IMR-90 (cell line): ENCODE measurements around the gene DSCAML1. TPM values are rescaled to one million over a fixed set of nuclear protein-coding genes. Genes with fewer than 3 reads are reported as not detected.

Source experiments
- ATAC-seq: fragments of 200-7000 bp; cut with Tn5 transposase; 2 replicates; pipeline ENCODE4 v1.9.1; 2020; ENCODE audit warnings: low read depth, mild to moderate bottlenecking, moderate library complexity
- BruUV-seq: library from RNA; stranded (reverse); fragments of 400-500 nt; replicated peaks from 2 replicates; lab custom pipeline; 2021; lab: Mats Ljungman, UMichigan
- CTCF ChIA-PET: fragments of 300-600 bp; formaldehyde crosslinking; extraction: SDS; loops from one replicate; lab custom pipeline; 2021; ENCODE audit warnings: antibody characterized with exemption; lab: Yijun Ruan, JAX
- POLR2A ChIA-PET: fragments of 300-600 bp; sonication (Branson Sonifier 250); formaldehyde crosslinking; loops from one replicate; lab custom pipeline; 2022; ENCODE audit warnings: antibody characterized with exemption; ENCODE audit not compliant: unreplicated experiment; lab: Charles Lee
- DNase-seq: peaks from one replicate; pipeline ENCODE4 v3.0.0; 2013
- H2AFZ ChIP-seq: replicated peaks from 2 replicates; pipeline ENCODE3; 2013; ENCODE audit warnings: low read length, mild to moderate bottlenecking; ENCODE audit not compliant: poor library complexity
- H2AK5ac ChIP-seq: 2 replicates; pipeline ENCODE4 v1.6.1; 2013; ENCODE audit warnings: low read depth, low read length, inconsistent platforms
- H2AK9ac ChIP-seq: replicated peaks from 2 replicates; pipeline ENCODE3; 2013; ENCODE audit warnings: mild to moderate bottlenecking, low read depth, low read length, moderate library complexity; ENCODE audit not compliant: poor library complexity
- H2BK120ac ChIP-seq: 2 replicates; pipeline ENCODE4 v1.6.1; 2013; ENCODE audit warnings: low read depth, low read length, inconsistent platforms
- H2BK15ac ChIP-seq: 3 replicates; pipeline ENCODE4 v1.6.1; 2013; ENCODE audit warnings: low read depth, low read length, inconsistent platforms
- H2BK20ac ChIP-seq: 2 replicates; pipeline ENCODE4 v1.6.1; 2013; ENCODE audit warnings: low read depth, mild to moderate bottlenecking, inconsistent platforms, low read length, moderate library complexity
- H2BK5ac ChIP-seq: 2 replicates; pipeline ENCODE4 v1.6.1; 2013; ENCODE audit warnings: mild to moderate bottlenecking, low read depth, low read length, inconsistent platforms; ENCODE audit not compliant: poor library complexity, severe bottlenecking
- H3K14ac ChIP-seq: replicated peaks from 2 replicates; pipeline ENCODE4 v1.6.1; 2013; ENCODE audit warnings: low read depth, low read length, inconsistent platforms
- H3K18ac ChIP-seq: 2 replicates; pipeline ENCODE4 v1.6.1; 2013; ENCODE audit warnings: low read depth, low read length, control low read depth
- H3K23ac ChIP-seq: 2 replicates; pipeline ENCODE4 v1.6.1; 2013; ENCODE audit warnings: low read depth, low read length, inconsistent platforms
- H3K27ac ChIP-seq: 2 replicates; pipeline ENCODE4 v1.5.1; 2013; ENCODE audit warnings: mild to moderate bottlenecking, control low read depth, low read length; ENCODE audit not compliant: insufficient read depth
- H3K27me3 ChIP-seq: 2 replicates; pipeline ENCODE4 v1.6.1; 2013; ENCODE audit warnings: low read length; ENCODE audit not compliant: control insufficient read depth, insufficient read depth
- H3K36me3 ChIP-seq: 2 replicates; pipeline ENCODE4 v1.6.1; 2013; ENCODE audit warnings: low read length, mixed read lengths; ENCODE audit not compliant: control insufficient read depth, insufficient read depth
- H3K4ac ChIP-seq: 2 replicates; pipeline ENCODE4 v1.6.1; 2013; ENCODE audit warnings: low read depth, low read length, inconsistent platforms
- H3K4me1 ChIP-seq: 2 replicates; pipeline ENCODE4 v1.6.1; 2013; ENCODE audit warnings: low read length, mixed read lengths; ENCODE audit not compliant: control insufficient read depth, insufficient read depth
- H3K4me2 ChIP-seq: 2 replicates; pipeline ENCODE4 v1.6.1; 2013; ENCODE audit warnings: low read depth, mild to moderate bottlenecking, control low read depth, low read length, moderate library complexity
- H3K4me3 ChIP-seq: 2 replicates; pipeline ENCODE4 v1.5.1; 2013; ENCODE audit warnings: low read depth, mild to moderate bottlenecking, control low read depth, low read length, moderate library complexity; ENCODE audit not compliant: insufficient read depth
- H3K56ac ChIP-seq: 2 replicates; pipeline ENCODE4 v1.6.1; 2013; ENCODE audit warnings: low read length, inconsistent platforms; ENCODE audit not compliant: insufficient read depth; ENCODE audit errors: extremely low read depth
- H3K79me1 ChIP-seq, 2 experiments: 2 replicates each; pipeline ENCODE4 v1.6.1; 2013; ENCODE audit warnings: low read length in 2 of 2, inconsistent platforms in 1 of 2, low read depth in 1 of 2
- H3K9ac ChIP-seq: 2 replicates; pipeline ENCODE4 v1.6.1; 2013; ENCODE audit warnings: low read depth, low read length, control low read depth
- H3K9me1 ChIP-seq: 2 replicates; pipeline ENCODE4 v1.6.1; 2013; ENCODE audit warnings: low read length, inconsistent platforms; ENCODE audit not compliant: insufficient read depth
- H3K9me3 ChIP-seq: 2 replicates; pipeline ENCODE4 v1.6.1; 2013; ENCODE audit warnings: low read length; ENCODE audit not compliant: control insufficient read depth, insufficient read depth
- H4K20me1 ChIP-seq: 2 replicates; pipeline ENCODE4 v1.6.1; 2013; ENCODE audit warnings: low read length, inconsistent platforms; ENCODE audit not compliant: insufficient read depth
- H4K5ac ChIP-seq: 2 replicates; pipeline ENCODE4 v1.6.1; 2013; ENCODE audit warnings: mild to moderate bottlenecking, low read depth, low read length, control low read depth
- H4K8ac ChIP-seq, 2 experiments: 2 replicates each; pipeline ENCODE4 v1.6.1; 2013; ENCODE audit warnings: low read depth in 2 of 2, low read length in 2 of 2, control low read depth in 1 of 2, inconsistent platforms in 1 of 2
- H4K91ac ChIP-seq: 2 replicates; pipeline ENCODE4 v1.6.1; 2013; ENCODE audit warnings: low read depth, low read length, inconsistent platforms; ENCODE audit not compliant: insufficient read depth
- BHLHE40 ChIP-seq: fragments of 150-350 bp; IDR thresholded peaks from 2 replicates; pipeline ENCODE4 v1.6.1; 2016; ENCODE audit warnings: mild to moderate bottlenecking, low read depth, low read length
- CEBPB ChIP-seq: IDR thresholded peaks from 2 replicates; pipeline ENCODE4 v1.6.1; 2012; ENCODE audit warnings: low read depth, low read length, improper control_type of control experiment
- CHD1 ChIP-seq: IDR thresholded peaks from 2 replicates; pipeline ENCODE4 v1.6.1; 2012; ENCODE audit warnings: low read depth, low read length, improper control_type of control experiment
- FOS ChIP-seq: fragments of 150-350 bp; IDR thresholded peaks from 2 replicates; pipeline ENCODE4 v1.6.1; 2016; ENCODE audit warnings: low read depth, low read length
- MAFK ChIP-seq: IDR thresholded peaks from 2 replicates; pipeline ENCODE4 v1.6.1; 2012; ENCODE audit warnings: low read depth, low read length, improper control_type of control experiment
- MAZ ChIP-seq: IDR thresholded peaks from 2 replicates; pipeline ENCODE4 v1.6.1; 2012; ENCODE audit warnings: low read depth, mild to moderate bottlenecking, low read length, improper control_type of control experiment, moderate library complexity, borderline replicate concordance
- MXI1 ChIP-seq: IDR thresholded peaks from 2 replicates; pipeline ENCODE4 v1.6.1; 2012; ENCODE audit warnings: low read depth, mild to moderate bottlenecking, low read length, moderate library complexity, borderline replicate concordance
- POLR2A ChIP-seq: IDR thresholded peaks from 2 replicates; pipeline ENCODE4 v1.6.1; 2012; ENCODE audit warnings: mild to moderate bottlenecking, low read depth, low read length
- RAD21 ChIP-seq: IDR thresholded peaks from 2 replicates; pipeline ENCODE4 v1.6.1; 2012; ENCODE audit warnings: low read length, improper control_type of control experiment
- RCOR1 ChIP-seq: IDR thresholded peaks from 2 replicates; pipeline ENCODE4 v1.6.1; 2012; ENCODE audit warnings: mild to moderate bottlenecking, low read length, improper control_type of control experiment; ENCODE audit not compliant: insufficient replicate concordance
- RFX5 ChIP-seq: IDR thresholded peaks from 2 replicates; pipeline ENCODE4 v1.8.0; 2012; ENCODE audit warnings: low read depth, mild to moderate bottlenecking, low read length, moderate library complexity
- SMC3 ChIP-seq: fragments of 150-350 bp; IDR thresholded peaks from 2 replicates; pipeline ENCODE4 v1.6.1; 2016; ENCODE audit warnings: low read depth, mild to moderate bottlenecking, antibody characterized with exemption, low read length, moderate library complexity
- WGBS, 2 experiments: methylation state at CpG; one replicate each; pipeline versions ENCODE4 v1.1.5 to v1.1.7; 2013; ENCODE audit warnings: missing lambda C conversion rate in 2 of 2; ENCODE audit not compliant: insufficient read length in 1 of 2; ENCODE audit errors: extremely low coverage in 2 of 2; 5-methylcytosine and 5-hydroxymethylcytosine counted together
- dilution Hi-C: fragments of 300-500 bp; cut with HindIII; formaldehyde crosslinking; loops from one replicate; pipeline ENCODE4 v1.14.3; 2018; ENCODE audit warnings: low sequenced_read_pairs; ENCODE audit not compliant: unreplicated experiment
- in situ Hi-C: fragments of 300-500 bp; cut with MboI; formaldehyde crosslinking; loops from 3 replicates; pipeline ENCODE4 v1.14.3; 2019; ENCODE audit warnings: low sequenced_read_pairs, inconsistent platforms, mixed read lengths
- intact Hi-C: fragments of 100-400 bp; cut with micrococcal nuclease; formaldehyde crosslinking; loops from 2 replicates; pipeline ENCODE4 v1.10.0; 2022
- polyA plus RNA-seq, 3 experiments: library from polyadenylated mRNA; depleted of rRNA; stranded (reverse); fragments of >200 nt; gene quantifications; 2 replicates each; pipeline ENCODE4 v1.2.3, GENCODE V29; 2012; ENCODE audit warnings: low replicate concordance in 1 of 3
- total RNA-seq: library from RNA; depleted of rRNA; stranded (reverse); fragments of >200 nt; gene quantifications from 2 replicates; pipeline ENCODE4 v1.2.3, GENCODE V29; 2012
- TF ChIP-seq, protein P1 (sequence below): fragments of 150-350 bp; IDR thresholded peaks from 2 replicates; pipeline ENCODE4 v1.6.1; 2017; ENCODE audit warnings: mild to moderate bottlenecking, antibody characterized with exemption, low read length, low read depth
- TF ChIP-seq, protein P2 (sequence below): conservative IDR thresholded peaks from 2 replicates; pipeline ENCODE4 v1.5.1; 2012; ENCODE audit warnings: mild to moderate bottlenecking, low read depth, low read length, improper control_type of control experiment
- TF ChIP-seq, protein P3 (sequence below): fragments of 150-350 bp; IDR thresholded peaks from 2 replicates; pipeline ENCODE4 v1.6.1; 2016; ENCODE audit warnings: low read depth, mild to moderate bottlenecking, low read length, moderate library complexity, borderline replicate concordance

DSCAML1 gene
- total and polyA plus RNA-seq, 2 of the 4 experiments (the other 2 are of a cell fraction), result not detected

DNA sequence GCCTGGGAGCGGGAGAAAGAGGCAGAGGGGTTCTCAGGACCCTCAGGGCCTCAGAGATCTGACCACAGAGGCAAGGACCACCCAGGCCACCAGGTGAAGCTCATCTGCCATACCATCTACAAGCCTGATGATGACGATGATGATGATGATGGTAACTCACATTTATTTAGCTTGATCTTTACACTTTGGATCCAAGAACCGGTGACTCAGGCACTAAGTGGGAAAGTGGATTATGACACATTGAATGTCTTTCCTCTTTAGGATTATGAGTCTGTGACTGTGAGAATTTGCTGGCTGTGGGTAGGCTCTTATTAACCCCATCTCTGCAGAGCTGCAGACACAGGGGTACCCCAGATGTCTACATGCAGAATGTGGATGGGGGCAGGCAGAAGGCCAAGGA is 110.3 kb downstream of the DSCAML1 start:
- Histone ChIP-seq H3K4me2 (no peak overlapping the region), H4K20me1 (no peaks in the 10 kb centered on the region), H3K23ac (no peak overlapping the region), H4K91ac (no peak overlapping the region), H3K27ac (no peak overlapping the region), H2BK15ac (no peak overlapping the region), H2AK5ac (no peak overlapping the region), H3K9me1 (no peaks in the 10 kb centered on the region), H3K9me3 (no peaks in the 10 kb centered on the region), H2AK9ac (no peak overlapping the region), H3K4ac (no peak overlapping the region), H3K56ac (no peak overlapping the region), H3K79me1 (no peaks in the 10 kb centered on the region), H4K5ac (no peak overlapping the region), H3K4me3 (no peak overlapping the region), H4K8ac (no peak overlapping the region), H3K18ac (no peak overlapping the region), H3K14ac (no peak overlapping the region), H2BK20ac (no peak overlapping the region), H2AFZ (no peak overlapping the region), H3K9ac (no peak overlapping the region), H3K27me3 (peaks cover 8% of the 10 kb centered on the region; the same call in 1 of the 2 replicates), H3K4me1 (no peaks in the 10 kb centered on the region), H2BK120ac (no peak overlapping the region), H3K36me3 (no peaks in the 10 kb centered on the region), H2BK5ac (no peak overlapping the region)
- DNase-seq (no peak), ATAC-seq (no peak)
- ChIA-PET CTCF (no interaction called here), POLR2A (no interaction called here)
- dilution Hi-C loops (no loop called here), in situ Hi-C loops (no loop called here), intact Hi-C loops (no loop called here)
- no CpG with 5 or more reads among the region's 3 CpGs for WGBS, 2 experiments
- TF ChIP-seq CHD1 (no peak), FOS (no peak), MXI1 (no peak), RAD21 (no peak), CEBPB (no peak), MAFK (no peak), MAZ (no peak), SMC3 (no peak), RFX5 (no peak), RCOR1 (no peak), POLR2A (no peak), BHLHE40 (no peak)
- TF ChIP-seq, protein P1, sequence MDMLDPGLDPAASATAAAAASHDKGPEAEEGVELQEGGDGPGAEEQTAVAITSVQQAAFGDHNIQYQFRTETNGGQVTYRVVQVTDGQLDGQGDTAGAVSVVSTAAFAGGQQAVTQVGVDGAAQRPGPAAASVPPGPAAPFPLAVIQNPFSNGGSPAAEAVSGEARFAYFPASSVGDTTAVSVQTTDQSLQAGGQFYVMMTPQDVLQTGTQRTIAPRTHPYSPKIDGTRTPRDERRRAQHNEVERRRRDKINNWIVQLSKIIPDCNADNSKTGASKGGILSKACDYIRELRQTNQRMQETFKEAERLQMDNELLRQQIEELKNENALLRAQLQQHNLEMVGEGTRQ, result no peak
- TF ChIP-seq, protein P2, sequence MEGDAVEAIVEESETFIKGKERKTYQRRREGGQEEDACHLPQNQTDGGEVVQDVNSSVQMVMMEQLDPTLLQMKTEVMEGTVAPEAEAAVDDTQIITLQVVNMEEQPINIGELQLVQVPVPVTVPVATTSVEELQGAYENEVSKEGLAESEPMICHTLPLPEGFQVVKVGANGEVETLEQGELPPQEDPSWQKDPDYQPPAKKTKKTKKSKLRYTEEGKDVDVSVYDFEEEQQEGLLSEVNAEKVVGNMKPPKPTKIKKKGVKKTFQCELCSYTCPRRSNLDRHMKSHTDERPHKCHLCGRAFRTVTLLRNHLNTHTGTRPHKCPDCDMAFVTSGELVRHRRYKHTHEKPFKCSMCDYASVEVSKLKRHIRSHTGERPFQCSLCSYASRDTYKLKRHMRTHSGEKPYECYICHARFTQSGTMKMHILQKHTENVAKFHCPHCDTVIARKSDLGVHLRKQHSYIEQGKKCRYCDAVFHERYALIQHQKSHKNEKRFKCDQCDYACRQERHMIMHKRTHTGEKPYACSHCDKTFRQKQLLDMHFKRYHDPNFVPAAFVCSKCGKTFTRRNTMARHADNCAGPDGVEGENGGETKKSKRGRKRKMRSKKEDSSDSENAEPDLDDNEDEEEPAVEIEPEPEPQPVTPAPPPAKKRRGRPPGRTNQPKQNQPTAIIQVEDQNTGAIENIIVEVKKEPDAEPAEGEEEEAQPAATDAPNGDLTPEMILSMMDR, result no peak
- TF ChIP-seq, protein P3, sequence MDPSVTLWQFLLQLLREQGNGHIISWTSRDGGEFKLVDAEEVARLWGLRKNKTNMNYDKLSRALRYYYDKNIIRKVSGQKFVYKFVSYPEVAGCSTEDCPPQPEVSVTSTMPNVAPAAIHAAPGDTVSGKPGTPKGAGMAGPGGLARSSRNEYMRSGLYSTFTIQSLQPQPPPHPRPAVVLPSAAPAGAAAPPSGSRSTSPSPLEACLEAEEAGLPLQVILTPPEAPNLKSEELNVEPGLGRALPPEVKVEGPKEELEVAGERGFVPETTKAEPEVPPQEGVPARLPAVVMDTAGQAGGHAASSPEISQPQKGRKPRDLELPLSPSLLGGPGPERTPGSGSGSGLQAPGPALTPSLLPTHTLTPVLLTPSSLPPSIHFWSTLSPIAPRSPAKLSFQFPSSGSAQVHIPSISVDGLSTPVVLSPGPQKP, result no peak
- no TSS peak for BruUV-seq
